ENCODE data around the gene MXI1.

GRCh38 chr10:110208614-110209453 lies 1.4 kb downstream of the MXI1 start:
- no peak for TF ChIP-seq BACH2 (CRISPR knock-in tag; IDR thresholded peaks at IDR 0.05; ENCODE audit: borderline replicate concordance)
- TF ChIP-seq RARB (CRISPR knock-in tag; IDR thresholded peaks at IDR 0.05), result no peak
